ENCODE data around the gene BICD2.

GRCh38 chr9:92730897-92731296, 33.7 kb downstream of the BICD2 start:
- TF ChIP-seq CTCF (IDR thresholded peaks at IDR 0.05) (no peak), POLR2A (IDR thresholded peaks at IDR 0.05) (no peak)

All from tibial nerve (tissue), 3 donors.